Adrenal gland (tissue), 5 donors: ENCODE results near the gene IL6.

Source experiments
- CTCF ChIP-seq, 6 experiments: fragments of 450-650 bp in 4 of 6; fragments of 200-600 bp in 2 of 6; sonication (generic) in 1 of 6; IDR thresholded peaks; 1 replicate in 5 of 6; 2 replicates in 1 of 6; pipeline versions ENCODE4 v1.5.1 to v1.8.0; 2016 to 2021; ENCODE audit warnings: antibody characterized with exemption in 6 of 6, mild to moderate bottlenecking in 2 of 6, moderate library complexity in 1 of 6
- POLR2A ChIP-seq, 2 donors: fragments of 450-650 bp; IDR thresholded peaks; one replicate each; pipeline ENCODE4 v1.6.1; 2017; ENCODE audit warnings: antibody characterized with exemption in 2 of 2, mild to moderate bottlenecking in 2 of 2, moderate library complexity in 1 of 2
- donor health status: DM: no; HTN: no; CAD: no.

- TF ChIP-seq CTCF (IDR thresholded peaks at IDR 0.05): no peak
- no peak for TF ChIP-seq POLR2A (IDR thresholded peaks at IDR 0.05)
These were observed 54.3 kb downstream of the IL6 start for GRCh38 chr7:22781230-22781711.
